HepG2 (cell line): Measurements from ENCODE around the gene IKBIP. TPM values are rescaled to one million over a fixed set of nuclear protein-coding genes. Genes with fewer than 3 reads are reported as not detected.
A peak's percentile ranks its signal among the peaks of the same experiment; 100 is the strongest.

ENCODE experiments used
- CBX1 ChIP-seq: IDR thresholded peaks from one replicate; pipeline ENCODE4 v1.6.1; 2016; ENCODE audit warnings: antibody characterized with exemption, low read depth
- HOXD1 ChIP-seq: sonication (generic); formaldehyde crosslinking; IDR thresholded peaks from 2 replicates; pipeline ENCODE4 v1.5.0; 2020; ENCODE audit warnings: missing genetic modification reagents
- IRF2 ChIP-seq: IDR thresholded peaks from 2 replicates; pipeline ENCODE4 v1.6.1; 2018; ENCODE audit warnings: missing genetic modification reagents, missing compliant biosample characterization
- KLF9 ChIP-seq: IDR thresholded peaks from 2 replicates; pipeline ENCODE4 v1.6.1; 2016; ENCODE audit warnings: low read depth
- MEIS1 ChIP-seq: sonication (generic); formaldehyde crosslinking; IDR thresholded peaks from 2 replicates; pipeline ENCODE4 v1.9.0; 2021; ENCODE audit warnings: mild to moderate bottlenecking, missing genetic modification reagents, moderate library complexity, borderline replicate concordance
- ONECUT2 ChIP-seq: sonication (generic); formaldehyde crosslinking; IDR thresholded peaks from 2 replicates; pipeline ENCODE4 v1.4.0; 2020; ENCODE audit warnings: missing genetic modification reagents
- PHF20 ChIP-seq: sonication (generic); formaldehyde crosslinking; IDR thresholded peaks from 2 replicates; pipeline ENCODE4 v1.5.0; 2020; ENCODE audit warnings: mild to moderate bottlenecking, missing genetic modification reagents
- RARA ChIP-seq: IDR thresholded peaks from 2 replicates; pipeline ENCODE4 v1.6.1; 2016; ENCODE audit warnings: missing genetic modification reagents, missing compliant biosample characterization
- RBFOX2 ChIP-seq: fragments of 200-400 bp; formaldehyde crosslinking; IDR thresholded peaks from 2 replicates; pipeline ENCODE4 v1.6.1; 2017; ENCODE audit warnings: low read depth, mild to moderate bottlenecking, low read length
- SYNCRIP ChIP-seq: fragments of 200-400 bp; formaldehyde crosslinking; IDR thresholded peaks from 2 replicates; pipeline ENCODE4 v1.6.1; 2018; ENCODE audit warnings: mild to moderate bottlenecking, low read depth, low read length; ENCODE audit not compliant: insufficient read depth
- TARDBP ChIP-seq: sonication (generic); formaldehyde crosslinking; IDR thresholded peaks from 2 replicates; pipeline ENCODE4 v1.8.0; 2022; ENCODE audit warnings: mild to moderate bottlenecking, missing genetic modification reagents
- YEATS4 ChIP-seq: sonication (generic); formaldehyde crosslinking; IDR thresholded peaks from 2 replicates; pipeline ENCODE4 v1.4.0; 2020; ENCODE audit warnings: missing genetic modification reagents, borderline replicate concordance
- ZNF124 ChIP-seq: sonication (generic); formaldehyde crosslinking; IDR thresholded peaks from 2 replicates; pipeline ENCODE4 v1.4.0; 2020; ENCODE audit warnings: missing genetic modification reagents
- ZNF136 ChIP-seq: sonication (generic); formaldehyde crosslinking; IDR thresholded peaks from 2 replicates; pipeline ENCODE4 v1.8.1; 2022; ENCODE audit warnings: low read depth, mild to moderate bottlenecking, moderate library complexity, missing genetic modification reagents
- ZNF672 ChIP-seq: sonication (generic); formaldehyde crosslinking; IDR thresholded peaks from 2 replicates; pipeline ENCODE4 v1.8.1; 2022; ENCODE audit warnings: missing genetic modification reagents
- ZNF816 ChIP-seq: sonication (generic); formaldehyde crosslinking; IDR thresholded peaks from 2 replicates; pipeline ENCODE4 v1.8.0; 2022; ENCODE audit warnings: missing genetic modification reagents, mild to moderate bottlenecking, borderline replicate concordance
- polyA plus RNA-seq, 8 experiments: library from polyadenylated mRNA; depleted of rRNA in 3 of 8; stranded (reverse) in 7 of 8; unstranded in 1 of 8; fragments of >200 nt; fragmentation: Illumina TruSeq in 4 of 8; extraction: Trizol in 4 of 8; gene quantifications; 2 replicates each; pipeline versions ENCODE4 v1.2.1 to v1.2.3, GENCODE V29; 2011 to 2016; ENCODE audit warnings: low read depth in 4 of 8, missing spikeins in 1 of 8, mixed read lengths in 1 of 8; ENCODE audit not compliant: insufficient read depth in 1 of 8
- total RNA-seq, 5 experiments: library from RNA; depleted of rRNA; stranded (reverse); fragments of >200 nt; fragmentation: Illumina TruSeq; extraction: Trizol; gene quantifications; 2 replicates each; pipeline ENCODE4 v1.2.3, GENCODE V29; 2016; ENCODE audit warnings: low read depth in 1 of 5
- TF ChIP-seq, protein P1 (sequence below): IDR thresholded peaks from 2 replicates; pipeline ENCODE4 v1.6.1; 2016; ENCODE audit warnings: low read depth, missing genetic modification reagents, missing compliant biosample characterization
- TF ChIP-seq, protein P2 (sequence below): IDR thresholded peaks from 2 replicates; pipeline ENCODE4 v1.6.1; 2016; ENCODE audit warnings: low read depth, borderline replicate concordance
- TF ChIP-seq, protein P3 (sequence below): IDR thresholded peaks from 2 replicates; pipeline ENCODE4 v1.6.1; 2016; ENCODE audit warnings: missing compliant biosample characterization, missing genetic modification reagents, borderline replicate concordance
- TF ChIP-seq, protein P4 (sequence below): sonication (generic); formaldehyde crosslinking; IDR thresholded peaks from 2 replicates; pipeline ENCODE4 v1.8.1; 2023; ENCODE audit warnings: missing genetic modification reagents, inconsistent platforms, borderline replicate concordance

The IKBIP gene
- total and polyA plus RNA-seq, 2 of the 13 experiments (the other 11 are each of a cell fraction or from before 2014, with no cell fraction given) = 20.0 to 55.5 TPM

DNA sequence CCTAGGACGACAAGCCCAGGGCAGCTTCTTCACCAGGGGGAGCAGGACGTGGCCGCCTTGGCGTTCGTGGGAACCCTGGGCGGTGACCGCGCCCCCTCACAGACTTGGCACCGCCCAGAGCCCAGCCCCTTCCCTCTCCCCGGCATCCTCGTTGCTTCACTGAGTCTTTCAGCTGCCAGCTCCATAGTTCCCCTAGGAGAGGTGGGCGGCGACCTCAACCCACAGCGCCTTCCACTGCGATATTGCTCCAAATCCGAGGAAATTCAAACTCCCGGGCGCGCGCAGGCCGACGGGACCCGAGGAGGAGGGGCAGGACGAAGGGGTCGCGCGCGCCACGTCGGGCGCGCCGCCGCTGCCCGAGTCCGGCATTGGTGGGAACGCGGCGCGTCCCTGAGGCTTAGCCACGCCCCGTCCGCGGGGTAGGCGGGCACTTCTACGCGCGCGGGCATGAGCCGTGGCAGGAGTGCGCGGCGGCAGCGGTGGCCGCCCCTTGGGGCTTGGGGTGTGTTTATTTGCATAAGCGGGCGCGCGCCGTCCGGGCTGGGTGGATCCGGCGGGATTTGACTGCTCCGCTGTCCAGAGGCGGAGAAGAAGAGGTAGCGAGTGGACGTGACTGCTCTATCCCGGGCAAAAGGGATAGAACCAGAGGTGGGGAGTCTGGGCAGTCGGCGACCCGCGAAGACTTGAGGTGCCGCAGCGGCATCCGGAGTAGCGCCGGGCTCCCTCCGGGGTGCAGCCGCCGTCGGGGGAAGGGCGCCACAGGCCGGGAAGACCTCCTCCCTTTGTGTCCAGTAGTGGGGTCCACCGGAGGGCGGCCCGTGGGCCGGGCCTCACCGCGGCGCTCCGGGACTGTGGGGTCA is at the start of gene IKBIP, which contains the start of gene APAF1 (continued):
- TF ChIP-seq, protein P1, sequence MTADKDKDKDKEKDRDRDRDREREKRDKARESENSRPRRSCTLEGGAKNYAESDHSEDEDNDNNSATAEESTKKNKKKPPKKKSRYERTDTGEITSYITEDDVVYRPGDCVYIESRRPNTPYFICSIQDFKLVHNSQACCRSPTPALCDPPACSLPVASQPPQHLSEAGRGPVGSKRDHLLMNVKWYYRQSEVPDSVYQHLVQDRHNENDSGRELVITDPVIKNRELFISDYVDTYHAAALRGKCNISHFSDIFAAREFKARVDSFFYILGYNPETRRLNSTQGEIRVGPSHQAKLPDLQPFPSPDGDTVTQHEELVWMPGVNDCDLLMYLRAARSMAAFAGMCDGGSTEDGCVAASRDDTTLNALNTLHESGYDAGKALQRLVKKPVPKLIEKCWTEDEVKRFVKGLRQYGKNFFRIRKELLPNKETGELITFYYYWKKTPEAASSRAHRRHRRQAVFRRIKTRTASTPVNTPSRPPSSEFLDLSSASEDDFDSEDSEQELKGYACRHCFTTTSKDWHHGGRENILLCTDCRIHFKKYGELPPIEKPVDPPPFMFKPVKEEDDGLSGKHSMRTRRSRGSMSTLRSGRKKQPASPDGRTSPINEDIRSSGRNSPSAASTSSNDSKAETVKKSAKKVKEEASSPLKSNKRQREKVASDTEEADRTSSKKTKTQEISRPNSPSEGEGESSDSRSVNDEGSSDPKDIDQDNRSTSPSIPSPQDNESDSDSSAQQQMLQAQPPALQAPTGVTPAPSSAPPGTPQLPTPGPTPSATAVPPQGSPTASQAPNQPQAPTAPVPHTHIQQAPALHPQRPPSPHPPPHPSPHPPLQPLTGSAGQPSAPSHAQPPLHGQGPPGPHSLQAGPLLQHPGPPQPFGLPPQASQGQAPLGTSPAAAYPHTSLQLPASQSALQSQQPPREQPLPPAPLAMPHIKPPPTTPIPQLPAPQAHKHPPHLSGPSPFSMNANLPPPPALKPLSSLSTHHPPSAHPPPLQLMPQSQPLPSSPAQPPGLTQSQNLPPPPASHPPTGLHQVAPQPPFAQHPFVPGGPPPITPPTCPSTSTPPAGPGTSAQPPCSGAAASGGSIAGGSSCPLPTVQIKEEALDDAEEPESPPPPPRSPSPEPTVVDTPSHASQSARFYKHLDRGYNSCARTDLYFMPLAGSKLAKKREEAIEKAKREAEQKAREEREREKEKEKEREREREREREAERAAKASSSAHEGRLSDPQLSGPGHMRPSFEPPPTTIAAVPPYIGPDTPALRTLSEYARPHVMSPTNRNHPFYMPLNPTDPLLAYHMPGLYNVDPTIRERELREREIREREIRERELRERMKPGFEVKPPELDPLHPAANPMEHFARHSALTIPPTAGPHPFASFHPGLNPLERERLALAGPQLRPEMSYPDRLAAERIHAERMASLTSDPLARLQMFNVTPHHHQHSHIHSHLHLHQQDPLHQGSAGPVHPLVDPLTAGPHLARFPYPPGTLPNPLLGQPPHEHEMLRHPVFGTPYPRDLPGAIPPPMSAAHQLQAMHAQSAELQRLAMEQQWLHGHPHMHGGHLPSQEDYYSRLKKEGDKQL (CRISPR knock-in tag) = no peak
- no peak for TF ChIP-seq ZNF672 (CRISPR knock-in tag)
- TF ChIP-seq KLF9 = peak; percentile 69; the same call in 1 of the 2 replicates
- no peak for TF ChIP-seq TARDBP (CRISPR knock-in tag)
- peak; percentile 41; the same call in 1 of the 2 replicates for TF ChIP-seq MEIS1
- TF ChIP-seq ZNF816 (CRISPR knock-in tag) = no peak
- TF ChIP-seq ZNF124 = 0 out of 2 replicates have a peak, but pooled peaks have one; percentile 8
- TF ChIP-seq RARA = 0 out of 2 replicates have a peak, but pooled peaks have one; percentile 26
- TF ChIP-seq, protein P2, sequence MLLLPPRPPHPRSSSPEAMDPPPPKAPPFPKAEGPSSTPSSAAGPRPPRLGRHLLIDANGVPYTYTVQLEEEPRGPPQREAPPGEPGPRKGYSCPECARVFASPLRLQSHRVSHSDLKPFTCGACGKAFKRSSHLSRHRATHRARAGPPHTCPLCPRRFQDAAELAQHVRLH = peak; percentile 22; the same call in 1 of the 2 replicates
- TF ChIP-seq, protein P3, sequence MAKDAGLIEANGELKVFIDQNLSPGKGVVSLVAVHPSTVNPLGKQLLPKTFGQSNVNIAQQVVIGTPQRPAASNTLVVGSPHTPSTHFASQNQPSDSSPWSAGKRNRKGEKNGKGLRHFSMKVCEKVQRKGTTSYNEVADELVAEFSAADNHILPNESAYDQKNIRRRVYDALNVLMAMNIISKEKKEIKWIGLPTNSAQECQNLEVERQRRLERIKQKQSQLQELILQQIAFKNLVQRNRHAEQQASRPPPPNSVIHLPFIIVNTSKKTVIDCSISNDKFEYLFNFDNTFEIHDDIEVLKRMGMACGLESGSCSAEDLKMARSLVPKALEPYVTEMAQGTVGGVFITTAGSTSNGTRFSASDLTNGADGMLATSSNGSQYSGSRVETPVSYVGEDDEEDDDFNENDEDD (CRISPR knock-in tag) = peak; percentile 96
- TF ChIP-seq SYNCRIP = no peak
- TF ChIP-seq HOXD1 (CRISPR knock-in tag) = no peak
- TF ChIP-seq PHF20 = peak; percentile 4; the same call in 1 of the 2 replicates
- peak; percentile 42; the same call in 1 of the 2 replicates for TF ChIP-seq YEATS4 (CRISPR knock-in tag)
- TF ChIP-seq ZNF136 (CRISPR knock-in tag) = 0 out of 2 replicates have a peak, but pooled peaks have one; percentile 39
- TF ChIP-seq, protein P4, sequence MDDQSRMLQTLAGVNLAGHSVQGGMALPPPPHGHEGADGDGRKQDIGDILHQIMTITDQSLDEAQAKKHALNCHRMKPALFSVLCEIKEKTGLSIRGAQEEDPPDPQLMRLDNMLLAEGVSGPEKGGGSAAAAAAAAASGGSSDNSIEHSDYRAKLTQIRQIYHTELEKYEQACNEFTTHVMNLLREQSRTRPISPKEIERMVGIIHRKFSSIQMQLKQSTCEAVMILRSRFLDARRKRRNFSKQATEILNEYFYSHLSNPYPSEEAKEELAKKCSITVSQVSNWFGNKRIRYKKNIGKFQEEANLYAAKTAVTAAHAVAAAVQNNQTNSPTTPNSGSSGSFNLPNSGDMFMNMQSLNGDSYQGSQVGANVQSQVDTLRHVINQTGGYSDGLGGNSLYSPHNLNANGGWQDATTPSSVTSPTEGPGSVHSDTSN (CRISPR knock-in tag) = no peak
- TF ChIP-seq ONECUT2 (CRISPR knock-in tag) = no peak
- TF ChIP-seq IRF2 = 0 out of 2 replicates have a peak, but pooled peaks have one; percentile 13
- TF ChIP-seq CBX1 = peak; percentile 10
- TF ChIP-seq RBFOX2 = peak; percentile 69
